OCI-LY3 (cell line): Measurements from ENCODE around the gene NUP210.

Source experiments
- EZH2phosphoT487 ChIP-seq: fragments of 200-600 bp; shearing (Covaris generic); IDR thresholded peaks from 2 replicates; pipeline ENCODE4 v1.6.1; 2018; ENCODE audit warnings: antibody characterized with exemption, mixed run types, low read depth
- TF ChIP-seq, protein P1 (sequence below): fragments of 200-600, 300-600 bp; sonication (generic); IDR thresholded peaks from 2 replicates; pipeline ENCODE4 v1.5.1; 2014; ENCODE audit warnings: antibody characterized with exemption, low read length, low read depth

DNA sequence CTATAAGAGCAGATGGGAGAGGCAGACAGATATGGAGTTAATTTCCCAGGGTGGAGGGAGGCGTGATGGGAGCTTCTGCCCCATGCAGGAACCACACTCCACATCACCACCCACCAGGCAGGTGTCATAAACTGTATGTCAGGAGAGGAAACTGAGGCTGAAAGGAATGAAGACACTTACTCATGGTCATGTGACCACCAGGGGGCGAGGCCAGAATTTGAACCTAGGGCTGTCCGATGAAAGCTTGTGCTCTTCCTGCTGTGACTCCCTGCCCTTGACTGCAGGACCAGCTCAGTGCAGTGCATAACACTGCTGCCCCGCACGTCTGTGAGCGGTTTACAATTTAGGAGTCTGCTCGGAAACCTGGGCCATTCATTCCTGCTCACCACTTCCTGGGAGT is 28.8 kb downstream of the NUP210 start:
- TF ChIP-seq, protein P1, sequence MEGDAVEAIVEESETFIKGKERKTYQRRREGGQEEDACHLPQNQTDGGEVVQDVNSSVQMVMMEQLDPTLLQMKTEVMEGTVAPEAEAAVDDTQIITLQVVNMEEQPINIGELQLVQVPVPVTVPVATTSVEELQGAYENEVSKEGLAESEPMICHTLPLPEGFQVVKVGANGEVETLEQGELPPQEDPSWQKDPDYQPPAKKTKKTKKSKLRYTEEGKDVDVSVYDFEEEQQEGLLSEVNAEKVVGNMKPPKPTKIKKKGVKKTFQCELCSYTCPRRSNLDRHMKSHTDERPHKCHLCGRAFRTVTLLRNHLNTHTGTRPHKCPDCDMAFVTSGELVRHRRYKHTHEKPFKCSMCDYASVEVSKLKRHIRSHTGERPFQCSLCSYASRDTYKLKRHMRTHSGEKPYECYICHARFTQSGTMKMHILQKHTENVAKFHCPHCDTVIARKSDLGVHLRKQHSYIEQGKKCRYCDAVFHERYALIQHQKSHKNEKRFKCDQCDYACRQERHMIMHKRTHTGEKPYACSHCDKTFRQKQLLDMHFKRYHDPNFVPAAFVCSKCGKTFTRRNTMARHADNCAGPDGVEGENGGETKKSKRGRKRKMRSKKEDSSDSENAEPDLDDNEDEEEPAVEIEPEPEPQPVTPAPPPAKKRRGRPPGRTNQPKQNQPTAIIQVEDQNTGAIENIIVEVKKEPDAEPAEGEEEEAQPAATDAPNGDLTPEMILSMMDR = peak; percentile 39
- TF ChIP-seq EZH2phosphoT487 = no peak
